HG03066 (cell line): ENCODE results near the gene NOXA1.

ENCODE experiments used
- ATAC-seq: cut with Tn5 transposase; IDR thresholded peaks from one replicate; pipeline ENCODE4 v1.9.1; 2021; ENCODE audit warnings: low read depth; ENCODE audit not compliant: unreplicated experiment

NOXA1 gene

GRCh38 chr9:137387114-137387890, 35.9 kb upstream of the NOXA1 start:
- ATAC-seq, result no peak

GRCh38 chr9:137387891-137388560, 35.2 kb upstream of the NOXA1 start:
- no peak for ATAC-seq

- no peak for ATAC-seq
Measured at GRCh38 chr9:137388589-137389427, 34.4 kb upstream of the NOXA1 start.

- no peak for ATAC-seq
Measured at GRCh38 chr9:137389428-137389746, 33.8 kb upstream of the NOXA1 start.

- no peak for ATAC-seq
Measured at GRCh38 chr9:137390553-137391410, 32.4 kb upstream of the NOXA1 start.

- no peak for ATAC-seq
Measured at GRCh38 chr9:137391411-137391754, 31.8 kb upstream of the NOXA1 start.

- ATAC-seq, result no peak
Measured at GRCh38 chr9:137392232-137393007, 30.8 kb upstream of the NOXA1 start.

GRCh38 chr9:137393176-137394150, 29.7 kb upstream of the NOXA1 start:
- ATAC-seq, result no peak

GRCh38 chr9:137394866-137395665, 28.1 kb upstream of the NOXA1 start:
- no peak for ATAC-seq

GRCh38 chr9:137395666-137396010, 27.6 kb upstream of the NOXA1 start:
- ATAC-seq, result no peak

- no peak for ATAC-seq
Measured at GRCh38 chr9:137396227-137396626, 27.0 kb upstream of the NOXA1 start.

- ATAC-seq, result no peak
Measured at GRCh38 chr9:137396634-137397367, 26.4 kb upstream of the NOXA1 start.

GRCh38 chr9:137397675-137398423, 25.3 kb upstream of the NOXA1 start:
- no peak for ATAC-seq

- no peak for ATAC-seq
Measured at GRCh38 chr9:137398561-137399468, 24.4 kb upstream of the NOXA1 start.

- no peak for ATAC-seq
Measured at GRCh38 chr9:137402746-137403145, 20.4 kb upstream of the NOXA1 start.

- ATAC-seq, result no peak
Measured at GRCh38 chr9:137403269-137403668, 19.9 kb upstream of the NOXA1 start.
